Measurements from ENCODE around the gene ZNF227. TPM values are rescaled to one million over a fixed set of nuclear protein-coding genes. Genes with fewer than 3 reads are reported as not detected.
"Not testable (repeated sequence)": the region's sequence is repeated elsewhere in the genome, so short reads cannot be mapped to it uniquely, and the experiment has no call there.

The ZNF227 gene
- total and polyA plus RNA-seq, 12 donors, result 4.7 to 33.2 (median 18.4) TPM

GRCh38 chr19:44236384-44236783 lies 24.1 kb downstream of the ZNF227 start:
- DNase-seq, result no peak
- H3K27ac ChIP-seq, result no peak overlapping the region
- H3K36me3 ChIP-seq (replicated peaks in 1 of 2), result peaks cover 0 to 47% of the 10 kb centered on the region in 2 donors
- H3K9me3 ChIP-seq (replicated peaks in 1 of 3), result peaks cover 0 to 65% (median 0%) of the 10 kb centered on the region in 3 donors
- H3K27me3 ChIP-seq, result no peaks in the 10 kb centered on the region
- H3K4me1 ChIP-seq (replicated peaks in 1 of 2), result no peaks in the 10 kb centered on the region
- no peak overlapping the region for H3K4me3 ChIP-seq
- 96 to 99% (median 98%) methylated on average over 8 of the region's 8 CpGs for WGBS, 4 donors
- intact Hi-C loops (cut with DNase I), result no loop called here
- TF ChIP-seq CTCF (IDR thresholded peaks at IDR 0.05) (no peak), POLR2A (IDR thresholded peaks at IDR 0.05) (no peak)

- peaks cover 0 to 85% (median 39%) of the 10 kb centered on the region in 3 donors for H3K9me3 ChIP-seq (replicated peaks in 1 of 3)
Measured at GRCh38 chr19:44252332-44252731, 40.0 kb downstream of the ZNF227 start.

GRCh38 chr19:44253392-44253791 lies 41.1 kb downstream of the ZNF227 start:
- H3K36me3 ChIP-seq (replicated peaks in 1 of 2); intact Hi-C loops (cut with DNase I); H3K4me1 ChIP-seq (replicated peaks in 1 of 2); H3K27ac ChIP-seq; DNase-seq; H3K27me3 ChIP-seq; H3K4me3 ChIP-seq: not testable (repeated sequence)
- WGBS, 4 donors, result 94 to 98% (median 96%) methylated on average over 2 of the region's 2 CpGs
- H3K9me3 ChIP-seq (replicated peaks in 1 of 3), result peaks cover 0 to 78% (median 35%) of the 10 kb centered on the region in 3 donors

More at GRCh38 chr19:44252332-44252731, 40.0 kb downstream of the ZNF227 start:
- H3K36me3 ChIP-seq (replicated peaks in 1 of 2); H3K4me1 ChIP-seq (replicated peaks in 1 of 2); DNase-seq; H3K27me3 ChIP-seq; H3K27ac ChIP-seq; H3K4me3 ChIP-seq; intact Hi-C loops (cut with DNase I): not testable (repeated sequence)
- 88 to 97% (median 95%) methylated on average over 2 of the region's 2 CpGs for WGBS, 4 donors

DNA sequence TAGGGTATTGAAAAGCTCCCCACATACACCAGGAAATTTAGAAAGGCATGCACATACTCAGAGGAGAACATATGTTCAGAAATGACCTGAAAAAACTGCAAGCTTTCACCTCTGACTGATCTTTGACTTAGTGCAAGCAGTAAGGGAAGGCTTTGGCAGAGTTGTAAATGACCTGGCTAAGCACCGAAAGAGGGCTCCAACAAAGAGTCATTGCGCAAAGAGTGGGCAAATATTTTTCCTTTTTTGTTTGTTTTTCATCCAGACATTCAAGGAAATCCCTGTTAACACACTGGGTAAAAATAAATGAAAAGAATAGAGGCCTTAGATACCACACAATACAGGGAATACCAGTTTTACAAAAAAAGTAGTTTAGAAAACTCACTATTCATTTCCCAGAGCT lies 42.2 kb downstream of the ZNF227 start:
- WGBS, 4 donors, result 93 to 100% (median 96%) methylated on average over 2 of the region's 2 CpGs
- H3K27ac ChIP-seq, result no peak overlapping the region
- no peaks in the 10 kb centered on the region for H3K4me1 ChIP-seq (replicated peaks in 1 of 2)
- H3K27me3 ChIP-seq, result no peaks in the 10 kb centered on the region
- DNase-seq, result no peak
- H3K4me3 ChIP-seq, result no peak overlapping the region
- intact Hi-C loops (cut with DNase I), result no loop called here
- H3K36me3 ChIP-seq (replicated peaks in 1 of 2), result no peaks in the 10 kb centered on the region
- peaks cover 0 to 69% (median 35%) of the 10 kb centered on the region in 3 donors for H3K9me3 ChIP-seq (replicated peaks in 1 of 3)
- no peak for TF ChIP-seq CTCF (IDR thresholded peaks at IDR 0.05)
- no peak for TF ChIP-seq POLR2A (IDR thresholded peaks at IDR 0.05)

DNA sequence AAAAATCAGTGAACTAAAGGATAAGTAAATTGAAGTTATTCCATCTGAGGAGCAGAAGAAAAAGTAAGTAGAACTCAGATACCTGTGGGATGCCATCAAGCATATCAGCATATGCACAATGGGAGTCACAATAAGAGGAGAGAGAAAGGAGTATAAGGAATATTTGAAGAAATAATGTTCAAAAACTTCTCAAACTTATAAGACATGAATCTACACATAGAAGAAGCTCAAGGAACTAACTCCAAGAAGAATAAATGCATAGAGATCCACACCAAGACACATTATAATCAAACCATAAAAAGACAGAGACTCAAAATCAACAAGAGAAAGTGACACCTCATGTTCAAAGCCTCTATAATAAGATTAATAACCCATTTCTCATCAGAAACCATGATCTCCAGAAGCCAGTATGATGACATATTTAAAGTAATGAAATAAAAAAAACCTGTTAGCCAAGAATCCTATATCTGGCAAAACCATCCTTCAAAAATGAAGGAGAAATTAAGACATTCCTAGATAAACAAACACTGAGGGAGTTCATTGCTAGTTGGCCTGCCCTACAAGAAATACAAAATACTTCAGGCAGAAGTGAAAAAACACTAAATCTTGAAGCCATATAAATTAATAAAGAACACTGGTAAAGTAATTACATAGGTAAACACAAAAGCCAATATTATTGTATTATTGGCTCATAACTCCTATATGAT lies 43.5 kb downstream of the ZNF227 start:
- intact Hi-C loops (cut with DNase I), result no loop called here
- no peak for TF ChIP-seq CTCF (IDR thresholded peaks at IDR 0.05)
- no peak for TF ChIP-seq POLR2A (IDR thresholded peaks at IDR 0.05)
- no peaks in the 10 kb centered on the region for H3K4me1 ChIP-seq (replicated peaks in 1 of 2)
- no peak overlapping the region for H3K4me3 ChIP-seq
- DNase-seq, result no peak
- peaks cover 0 to 55% (median 28%) of the 10 kb centered on the region in 3 donors for H3K9me3 ChIP-seq (replicated peaks in 1 of 3)
- H3K36me3 ChIP-seq (replicated peaks in 1 of 2), result no peaks in the 10 kb centered on the region
- H3K27ac ChIP-seq, result no peak overlapping the region
- H3K27me3 ChIP-seq, result no peaks in the 10 kb centered on the region

Data from adrenal gland (tissue), 12 donors.